GM12875 (cell line): ENCODE data around the gene PDE8B.

Experiments
- H3K4me3 ChIP-seq: one replicate; pipeline ENCODE4 v1.5.1; 2011; ENCODE audit warnings: low read depth, low read length, control low read depth
- TF ChIP-seq, protein P1 (sequence below): IDR thresholded peaks from 2 replicates; pipeline ENCODE4 v1.5.1; 2011; ENCODE audit warnings: low read depth, mild to moderate bottlenecking, control low read depth, inconsistent platforms, low read length, moderate library complexity, borderline replicate concordance; ENCODE audit not compliant: insufficient read depth

The PDE8B gene

GRCh38 chr5:77321793-77322394 lies 111.4 kb downstream of the PDE8B start:
- H3K4me3 ChIP-seq = no peak overlapping the region
- TF ChIP-seq, protein P1, sequence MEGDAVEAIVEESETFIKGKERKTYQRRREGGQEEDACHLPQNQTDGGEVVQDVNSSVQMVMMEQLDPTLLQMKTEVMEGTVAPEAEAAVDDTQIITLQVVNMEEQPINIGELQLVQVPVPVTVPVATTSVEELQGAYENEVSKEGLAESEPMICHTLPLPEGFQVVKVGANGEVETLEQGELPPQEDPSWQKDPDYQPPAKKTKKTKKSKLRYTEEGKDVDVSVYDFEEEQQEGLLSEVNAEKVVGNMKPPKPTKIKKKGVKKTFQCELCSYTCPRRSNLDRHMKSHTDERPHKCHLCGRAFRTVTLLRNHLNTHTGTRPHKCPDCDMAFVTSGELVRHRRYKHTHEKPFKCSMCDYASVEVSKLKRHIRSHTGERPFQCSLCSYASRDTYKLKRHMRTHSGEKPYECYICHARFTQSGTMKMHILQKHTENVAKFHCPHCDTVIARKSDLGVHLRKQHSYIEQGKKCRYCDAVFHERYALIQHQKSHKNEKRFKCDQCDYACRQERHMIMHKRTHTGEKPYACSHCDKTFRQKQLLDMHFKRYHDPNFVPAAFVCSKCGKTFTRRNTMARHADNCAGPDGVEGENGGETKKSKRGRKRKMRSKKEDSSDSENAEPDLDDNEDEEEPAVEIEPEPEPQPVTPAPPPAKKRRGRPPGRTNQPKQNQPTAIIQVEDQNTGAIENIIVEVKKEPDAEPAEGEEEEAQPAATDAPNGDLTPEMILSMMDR = no peak

DNA sequence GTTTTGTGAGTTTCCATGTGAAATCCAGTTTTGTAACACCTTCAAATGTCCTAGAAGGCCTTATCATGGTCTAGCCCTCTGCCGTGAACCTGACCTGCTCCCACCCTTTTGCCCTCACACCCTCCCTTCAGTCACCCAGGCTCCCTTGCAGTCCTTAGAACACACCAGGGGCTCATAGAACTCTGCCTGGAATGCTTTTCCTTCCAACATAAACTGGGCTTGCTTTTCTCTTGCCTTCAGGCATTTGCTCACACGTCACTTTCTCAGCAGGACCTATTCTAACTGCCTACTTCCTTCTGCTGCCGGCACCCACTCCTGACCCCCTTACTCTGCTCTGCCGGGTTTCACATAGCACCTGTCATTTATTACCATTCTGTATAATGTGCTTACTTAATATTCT lies 111.9 kb downstream of the PDE8B start:
- no peak overlapping the region for H3K4me3 ChIP-seq
- TF ChIP-seq, protein P1 = no peak

- no peak overlapping the region for H3K4me3 ChIP-seq
- TF ChIP-seq, protein P1 = no peak
These were observed 115.6 kb downstream of the PDE8B start for GRCh38 chr5:77325921-77326541.

DNA sequence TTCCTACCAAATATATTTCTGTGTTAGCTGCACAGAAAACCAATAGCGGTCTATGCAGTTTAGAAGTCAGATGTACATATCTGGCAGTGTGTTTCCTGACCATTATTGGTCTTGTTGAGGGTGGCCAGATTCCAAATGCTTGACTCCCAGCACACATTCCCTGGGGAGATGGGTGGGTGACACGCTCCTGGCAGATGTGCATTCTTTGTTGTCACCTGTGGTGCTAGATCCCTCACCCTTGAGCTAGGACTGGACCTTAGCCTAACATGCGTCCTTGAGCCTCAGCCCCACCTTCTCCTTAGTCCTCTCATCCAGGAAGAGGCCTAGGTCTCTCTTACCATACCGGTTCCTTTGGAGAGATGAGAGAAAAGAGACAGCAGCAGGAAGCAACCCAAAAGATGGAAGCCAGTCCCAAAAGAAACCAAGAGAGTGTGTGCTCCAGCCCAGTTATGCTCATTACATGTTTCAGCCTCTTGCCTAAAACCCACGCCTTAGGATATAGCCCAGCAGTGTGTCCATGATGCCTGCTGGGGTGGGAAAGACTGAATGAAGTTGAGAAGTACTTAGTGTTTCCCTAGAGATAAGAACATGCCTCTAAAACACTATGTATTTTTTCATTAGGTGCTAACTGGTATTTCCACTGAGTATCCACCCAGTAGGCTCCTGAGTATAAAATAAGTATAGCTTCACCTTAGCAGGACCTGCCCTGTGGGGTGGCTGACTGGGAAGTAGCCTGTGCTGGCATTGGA lies 116.7 kb downstream of the PDE8B start:
- no peak overlapping the region for H3K4me3 ChIP-seq
- TF ChIP-seq, protein P1 = no peak

DNA sequence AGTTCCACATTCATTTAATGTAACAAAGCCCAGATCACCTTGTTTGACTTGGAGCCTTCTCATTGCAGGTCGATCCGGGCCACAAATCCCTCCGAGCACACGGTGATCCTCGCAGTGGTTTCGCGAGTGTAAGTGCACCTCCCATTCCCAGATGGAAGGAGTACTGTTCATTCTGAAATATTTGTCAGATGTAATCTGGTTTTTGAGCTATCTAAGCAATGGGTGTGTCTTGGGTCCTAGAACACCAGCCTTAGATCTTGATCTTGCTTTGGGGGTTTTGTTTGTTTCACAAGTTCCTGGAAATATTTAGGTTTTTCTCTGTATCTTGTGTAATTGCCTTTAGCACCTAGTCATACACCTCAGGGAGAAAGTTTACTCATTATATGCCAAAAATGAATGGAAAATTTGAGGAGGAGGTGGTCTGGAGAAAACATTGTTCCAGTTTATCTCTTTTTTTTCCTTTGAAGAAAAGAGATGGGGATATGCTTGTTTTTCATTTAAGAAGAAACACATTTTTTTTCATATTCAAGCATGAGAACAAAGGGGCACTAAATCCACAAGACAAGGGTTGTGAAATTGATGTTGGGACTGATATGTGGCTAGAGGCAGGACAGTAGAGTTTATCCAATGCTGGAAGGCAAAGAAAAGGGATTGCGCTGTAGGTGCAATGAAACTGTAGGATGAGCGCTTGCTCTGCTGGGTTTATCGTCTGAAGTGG lies 118.6 kb downstream of the PDE8B start:
- H3K4me3 ChIP-seq = no peak overlapping the region
- TF ChIP-seq, protein P1 = no peak

DNA sequence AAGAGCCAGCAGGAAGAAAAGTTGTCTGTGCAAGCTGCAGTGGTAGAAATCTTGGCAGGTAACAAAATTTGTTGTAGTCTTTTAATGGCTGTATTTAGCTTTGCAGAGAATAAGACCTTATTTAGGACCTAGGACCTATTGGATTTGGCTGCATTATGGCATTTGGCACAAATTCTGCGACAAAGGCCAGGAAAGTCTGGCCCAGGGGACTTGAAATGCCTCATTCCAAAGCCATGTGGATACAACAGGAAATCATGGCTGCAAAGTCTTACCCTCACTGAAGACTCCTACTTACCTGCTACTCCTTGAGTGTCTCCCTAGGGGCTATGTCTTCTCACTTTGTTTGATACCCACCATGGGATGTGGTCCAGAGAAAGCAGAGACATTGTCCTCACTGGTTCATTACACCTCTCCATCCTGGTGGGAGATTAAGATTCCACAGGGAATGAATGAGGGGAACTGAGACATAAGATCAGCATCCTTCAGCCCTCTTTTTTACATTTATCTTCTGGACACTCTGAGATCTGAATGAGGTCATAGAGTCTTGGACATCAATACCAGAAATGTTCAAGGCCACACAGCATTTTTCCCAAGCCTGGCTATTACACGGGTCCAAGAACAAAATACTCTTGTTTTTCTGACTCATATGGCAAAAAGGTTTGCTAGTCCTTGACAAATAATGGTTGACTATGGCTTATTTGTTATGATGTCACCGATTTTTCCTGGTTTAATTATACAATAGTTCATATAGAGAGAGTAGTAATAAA lies 119.4 kb downstream of the PDE8B start:
- H3K4me3 ChIP-seq = no peak overlapping the region
- TF ChIP-seq, protein P1 = no peak
